GM11168 (cell line): Measurements from ENCODE around the gene PEX14.
"Not testable (repeated sequence)": the region's sequence is repeated elsewhere in the genome, so short reads cannot be mapped to it uniquely, and the experiment has no call there.

Experiments
- in situ Hi-C: fragments of 300-500 bp; cut with MboI; formaldehyde crosslinking; loops from one replicate; pipeline ENCODE4 v1.12.0; 2022; ENCODE audit warnings: low sequenced_read_pairs; ENCODE audit not compliant: unreplicated experiment

PEX14 gene

GRCh38 chr1:10450156-10450814 lies 24.5 kb upstream of the PEX14 start:
- in situ Hi-C loops = no loop called here

GRCh38 chr1:10450836-10451235 lies 23.9 kb upstream of the PEX14 start:
- in situ Hi-C loops = no loop called here

DNA sequence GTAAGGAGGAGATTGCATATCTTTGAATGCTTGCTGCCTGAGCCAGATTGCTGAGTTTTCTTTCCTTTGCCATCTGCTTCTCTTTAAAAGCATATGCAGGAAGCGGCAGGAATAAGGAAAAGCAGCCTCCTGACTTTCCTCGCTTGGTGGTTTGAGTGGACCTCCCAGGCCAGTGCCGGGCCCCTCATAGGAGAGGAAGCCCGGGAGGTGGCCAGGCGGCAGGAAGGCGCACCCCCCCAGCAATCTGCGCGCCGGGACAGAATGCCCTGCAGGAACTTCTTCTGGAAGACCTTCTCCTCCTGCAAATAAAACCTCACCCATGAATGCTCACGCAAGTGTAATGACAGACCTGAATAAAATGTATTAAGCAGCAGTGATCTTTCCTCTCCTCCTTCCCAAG lies 23.5 kb upstream of the PEX14 start:
- in situ Hi-C loops = no loop called here

- in situ Hi-C loops = no loop called here
These were observed 18.7 kb upstream of the PEX14 start for GRCh38 chr1:10456048-10456447.

DNA sequence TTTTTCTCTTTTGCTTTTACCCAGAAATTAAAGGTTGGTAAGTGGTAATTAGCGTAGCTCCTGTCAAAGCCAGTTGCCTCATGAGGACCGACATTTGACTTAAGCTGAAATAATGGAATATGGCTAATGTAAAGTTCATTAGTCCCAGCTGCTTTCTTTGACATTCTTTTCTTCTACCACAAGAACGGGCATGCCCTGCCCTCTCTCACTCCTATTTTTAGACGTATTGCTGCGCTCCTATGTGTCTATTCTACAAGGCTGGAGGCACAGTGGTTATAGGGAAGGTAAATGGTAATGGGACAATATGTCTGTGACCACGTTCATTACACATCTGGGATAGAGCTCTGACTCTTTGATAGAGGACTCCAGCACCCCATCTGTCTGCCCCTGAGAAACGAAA lies 18.1 kb upstream of the PEX14 start:
- in situ Hi-C loops = no loop called here

- in situ Hi-C loops = not testable (repeated sequence)
These were observed 17.3 kb upstream of the PEX14 start for GRCh38 chr1:10457462-10457861.

DNA sequence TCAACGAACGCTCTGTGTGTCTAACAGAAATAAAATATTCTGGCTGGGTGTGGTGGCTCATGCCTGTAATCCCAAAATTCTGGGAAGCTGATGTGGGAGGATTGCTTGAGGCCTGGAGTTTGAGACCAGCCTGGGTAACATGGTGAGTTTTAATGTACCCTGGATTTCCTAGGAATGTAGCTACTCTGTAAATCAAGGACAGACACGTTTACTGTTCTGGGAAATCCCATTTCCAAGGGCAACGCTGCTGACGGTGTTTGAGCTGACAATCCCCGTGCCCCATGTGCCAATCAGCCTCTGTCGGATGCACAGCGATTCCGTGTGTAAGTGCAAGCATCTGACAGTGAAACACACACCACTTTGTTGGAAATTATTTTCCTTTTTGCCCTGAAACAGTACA lies 16.9 kb upstream of the PEX14 start:
- in situ Hi-C loops = no loop called here

- in situ Hi-C loops = no loop called here
These were observed 15.6 kb upstream of the PEX14 start for GRCh38 chr1:10459184-10459583.

DNA sequence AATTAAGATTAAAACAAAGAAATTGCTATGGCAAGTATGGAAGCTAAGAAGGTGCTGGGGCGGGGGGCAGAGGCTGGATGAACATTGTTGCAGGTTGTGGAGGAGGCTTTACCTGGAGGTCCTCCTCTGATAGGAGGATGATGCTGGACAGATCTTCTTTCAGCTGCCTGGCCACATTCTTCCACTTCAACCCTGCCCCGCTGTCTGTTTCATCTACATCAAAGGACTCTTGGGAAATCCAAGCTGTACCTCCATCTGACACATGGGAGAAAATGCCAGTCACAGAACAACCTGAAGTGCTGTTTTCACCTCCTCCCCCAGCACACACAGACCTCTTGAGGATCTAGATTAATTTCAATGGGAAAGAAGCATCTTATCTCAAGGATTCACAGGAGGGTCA lies 7.7 kb upstream of the PEX14 start:
- in situ Hi-C loops = no loop called here

- in situ Hi-C loops = no loop called here
These were observed 4.7 kb upstream of the PEX14 start for GRCh38 chr1:10470043-10470442.

GRCh38 chr1:10471411-10472219 lies 3.1 kb upstream of the PEX14 start:
- in situ Hi-C loops = no loop called here

- in situ Hi-C loops = no loop called here
These were observed 2.3 kb upstream of the PEX14 start, which contains the start of gene DFFA for GRCh38 chr1:10472220-10473144. DFFA (minus strand) TSS chr1:10472529; CDS start chr1:10472458, 71 bp downstream.

GRCh38 chr1:10473145-10473765 lies 1.5 kb upstream of the PEX14 start:
- in situ Hi-C loops = no loop called here

DNA sequence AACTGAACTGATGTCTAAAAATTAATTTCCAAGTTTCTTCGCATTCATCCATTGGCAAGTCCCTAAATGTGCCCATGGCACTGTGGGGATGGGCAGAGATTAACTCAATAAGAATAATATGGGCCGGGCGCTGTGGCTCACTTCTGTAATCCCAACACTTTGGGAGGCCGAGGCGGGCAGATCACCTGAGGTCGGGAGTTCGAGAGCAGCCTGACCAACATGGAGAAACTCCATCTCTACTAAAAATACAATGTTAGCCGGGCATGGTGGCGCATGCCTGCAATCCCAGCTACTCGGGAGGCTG lies 489 bp upstream of the PEX14 start:
- in situ Hi-C loops = not testable (repeated sequence)

GRCh38 chr1:10475510-10475909 lies 760 bp downstream of the PEX14 start:
- in situ Hi-C loops = no loop called here

DNA sequence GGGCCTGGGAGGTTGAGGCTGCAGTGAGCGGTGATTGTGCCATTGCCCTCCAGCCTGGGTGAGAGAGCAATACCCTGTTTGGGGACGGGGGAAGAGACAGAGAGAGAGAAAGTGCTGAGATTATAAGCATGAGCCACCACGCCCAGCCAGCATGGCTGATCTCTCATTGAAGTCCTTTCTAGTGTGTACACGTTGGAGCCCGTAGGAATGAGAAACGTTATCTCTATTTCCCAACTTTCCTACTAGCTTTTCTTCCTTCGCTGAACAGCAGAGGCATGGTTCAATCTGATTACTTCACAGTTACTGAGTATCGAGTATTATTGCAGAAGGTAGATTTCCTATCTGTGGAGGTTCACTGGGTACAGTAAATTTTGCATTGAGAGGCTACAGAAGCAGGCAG lies 4.5 kb downstream of the PEX14 start:
- in situ Hi-C loops = no loop called here

GRCh38 chr1:10480614-10481013 lies 5.9 kb downstream of the PEX14 start:
- in situ Hi-C loops = no loop called here

DNA sequence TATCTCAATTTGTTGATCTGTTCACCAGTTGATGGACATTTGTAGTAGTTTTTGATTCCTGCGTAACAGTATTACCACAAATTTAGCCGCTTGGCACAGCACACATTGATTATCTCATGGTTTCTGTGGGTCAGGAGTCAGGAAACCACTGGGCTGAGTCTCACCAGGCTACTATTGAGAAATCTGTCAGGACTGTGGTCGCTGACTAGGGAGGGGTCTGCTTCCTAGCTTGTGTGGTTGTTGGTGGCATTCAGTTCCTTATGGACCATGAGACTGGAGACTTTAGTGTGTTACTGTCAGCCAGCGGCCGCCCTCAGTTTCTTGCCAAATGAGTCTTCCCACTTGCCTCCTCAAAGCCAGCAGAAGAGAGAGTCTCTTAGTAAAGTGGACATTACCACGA lies 9.8 kb downstream of the PEX14 start:
- in situ Hi-C loops = no loop called here

- in situ Hi-C loops = loop anchor here (5.0 to 10.0 kb wide), 2 partner anchors 57 to 205 kb away; partner anchors contain the start of gene CENPS
These were observed 14.7 kb downstream of the PEX14 start for GRCh38 chr1:10489291-10490055.
